HepG2 (cell line): ENCODE results near the gene FKBP14. TPM values are rescaled to one million over a fixed set of nuclear protein-coding genes. Genes with fewer than 3 reads are reported as not detected.

Experiments used
- CEBPB ChIP-seq: IDR thresholded peaks from 2 replicates; pipeline ENCODE4 v1.6.1; 2011; ENCODE audit warnings: low read depth, low read length, improper control_type of control experiment, borderline replicate concordance
- CREM ChIP-seq, 2 experiments: sonication (generic) in 1 of 2; formaldehyde crosslinking in 1 of 2; IDR thresholded peaks; 2 replicates each; pipeline versions ENCODE4 v1.4.0 to v1.6.1; 2016 to 2020; ENCODE audit warnings: antibody characterized with exemption in 1 of 2, mild to moderate bottlenecking in 1 of 2, missing genetic modification reagents in 1 of 2
- MYNN ChIP-seq: sonication (generic); formaldehyde crosslinking; IDR thresholded peaks from 2 replicates; pipeline ENCODE4 v1.4.0; 2020; ENCODE audit warnings: mild to moderate bottlenecking, low read depth, missing genetic modification reagents
- NFKB2 ChIP-seq: sonication (generic); formaldehyde crosslinking; IDR thresholded peaks from 2 replicates; pipeline ENCODE4 v1.4.0; 2020; ENCODE audit warnings: missing genetic modification reagents, borderline replicate concordance
- ZBTB26 ChIP-seq: IDR thresholded peaks from 2 replicates; pipeline ENCODE4 v1.6.1; 2016; ENCODE audit warnings: missing compliant biosample characterization, missing genetic modification reagents, borderline replicate concordance
- ZHX2 ChIP-seq, 2 experiments: sonication (generic) in 1 of 2; formaldehyde crosslinking in 1 of 2; IDR thresholded peaks; 2 replicates each; pipeline versions ENCODE4 v1.6.1 to v1.9.0; 2014 to 2022; ENCODE audit warnings: antibody characterized with exemption in 1 of 2, borderline replicate concordance in 1 of 2, inconsistent platforms in 1 of 2, low read depth in 1 of 2, missing genetic modification reagents in 1 of 2
- ZNF556 ChIP-seq: sonication (generic); formaldehyde crosslinking; IDR thresholded peaks from 2 replicates; pipeline ENCODE4 v1.4.0; 2020; ENCODE audit warnings: mild to moderate bottlenecking, missing genetic modification reagents, borderline replicate concordance
- ZNF614 ChIP-seq: IDR thresholded peaks from 2 replicates; pipeline ENCODE4 v1.6.1; 2018; ENCODE audit warnings: missing biosample characterization, missing genetic modification reagents, inconsistent platforms, borderline replicate concordance
- ZNF646 ChIP-seq: sonication (generic); formaldehyde crosslinking; IDR thresholded peaks from 2 replicates; pipeline ENCODE4 v1.9.0; 2021; ENCODE audit warnings: mild to moderate bottlenecking, missing genetic modification reagents
- polyA plus RNA-seq, 8 experiments: library from polyadenylated mRNA; depleted of rRNA in 3 of 8; stranded (reverse) in 7 of 8; unstranded in 1 of 8; fragments of >200 nt; fragmentation: Illumina TruSeq in 4 of 8; extraction: Trizol in 4 of 8; gene quantifications; 2 replicates each; pipeline versions ENCODE4 v1.2.1 to v1.2.3, GENCODE V29; 2011 to 2016; ENCODE audit warnings: low read depth in 4 of 8, missing spikeins in 1 of 8, mixed read lengths in 1 of 8; ENCODE audit not compliant: insufficient read depth in 1 of 8
- total RNA-seq, 5 experiments: library from RNA; depleted of rRNA; stranded (reverse); fragments of >200 nt; fragmentation: Illumina TruSeq; extraction: Trizol; gene quantifications; 2 replicates each; pipeline ENCODE4 v1.2.3, GENCODE V29; 2016; ENCODE audit warnings: low read depth in 1 of 5
- TF ChIP-seq, protein P1 (sequence below): sonication (generic); formaldehyde crosslinking; conservative IDR thresholded peaks from 2 replicates; pipeline ENCODE4 v1.8.1; 2023; ENCODE audit warnings: missing genetic modification reagents

The FKBP14 gene
- total and polyA plus RNA-seq, 2 of the 13 experiments (the other 11 are each of a cell fraction or from before 2014, with no cell fraction given): 20.0 to 32.3 TPM

GRCh38 chr7:29989257-29989995, 37.1 kb downstream of the FKBP14 start, which contains the start of gene SCRN1 (continued):
- TF ChIP-seq ZNF646 (CRISPR knock-in tag) (no peak), CEBPB (no peak), CREM (IDR thresholded peaks at IDR 0.05) (no peak), CREM (CRISPR knock-in tag; IDR thresholded peaks at IDR 0.05) (peak; percentile 29; the same call in 1 of the 2 replicates), ZBTB26 (CRISPR knock-in tag) (no peak), MYNN (CRISPR knock-in tag) (no peak), ZNF556 (no peak), NFKB2 (CRISPR knock-in tag) (no peak), ZNF614 (CRISPR knock-in tag) (no peak), ZHX2 (IDR thresholded peaks at IDR 0.05; ENCODE audit: low read depth) (no peak), ZHX2 (CRISPR knock-in tag; IDR thresholded peaks at IDR 0.05; ENCODE audit: borderline replicate concordance) (no peak)
- TF ChIP-seq, protein P1, sequence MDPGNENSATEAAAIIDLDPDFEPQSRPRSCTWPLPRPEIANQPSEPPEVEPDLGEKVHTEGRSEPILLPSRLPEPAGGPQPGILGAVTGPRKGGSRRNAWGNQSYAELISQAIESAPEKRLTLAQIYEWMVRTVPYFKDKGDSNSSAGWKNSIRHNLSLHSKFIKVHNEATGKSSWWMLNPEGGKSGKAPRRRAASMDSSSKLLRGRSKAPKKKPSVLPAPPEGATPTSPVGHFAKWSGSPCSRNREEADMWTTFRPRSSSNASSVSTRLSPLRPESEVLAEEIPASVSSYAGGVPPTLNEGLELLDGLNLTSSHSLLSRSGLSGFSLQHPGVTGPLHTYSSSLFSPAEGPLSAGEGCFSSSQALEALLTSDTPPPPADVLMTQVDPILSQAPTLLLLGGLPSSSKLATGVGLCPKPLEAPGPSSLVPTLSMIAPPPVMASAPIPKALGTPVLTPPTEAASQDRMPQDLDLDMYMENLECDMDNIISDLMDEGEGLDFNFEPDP (CRISPR knock-in tag): no peak
